Smooth muscle cell of the coronary artery (primary cell): ENCODE data around the gene BUD23. TPM values are rescaled to one million over a fixed set of nuclear protein-coding genes. Genes with fewer than 3 reads are reported as not detected.

Experiments
- total RNA-seq: library from RNA; depleted of rRNA; stranded (reverse); fragments of >200 nt; gene quantifications from 2 replicates; pipeline ENCODE4 v1.2.3, GENCODE V29; 2014; ENCODE audit warnings: low replicate concordance

BUD23 gene
- total RNA-seq = 51.5 and 62.3 TPM in 2 replicates

DNA sequence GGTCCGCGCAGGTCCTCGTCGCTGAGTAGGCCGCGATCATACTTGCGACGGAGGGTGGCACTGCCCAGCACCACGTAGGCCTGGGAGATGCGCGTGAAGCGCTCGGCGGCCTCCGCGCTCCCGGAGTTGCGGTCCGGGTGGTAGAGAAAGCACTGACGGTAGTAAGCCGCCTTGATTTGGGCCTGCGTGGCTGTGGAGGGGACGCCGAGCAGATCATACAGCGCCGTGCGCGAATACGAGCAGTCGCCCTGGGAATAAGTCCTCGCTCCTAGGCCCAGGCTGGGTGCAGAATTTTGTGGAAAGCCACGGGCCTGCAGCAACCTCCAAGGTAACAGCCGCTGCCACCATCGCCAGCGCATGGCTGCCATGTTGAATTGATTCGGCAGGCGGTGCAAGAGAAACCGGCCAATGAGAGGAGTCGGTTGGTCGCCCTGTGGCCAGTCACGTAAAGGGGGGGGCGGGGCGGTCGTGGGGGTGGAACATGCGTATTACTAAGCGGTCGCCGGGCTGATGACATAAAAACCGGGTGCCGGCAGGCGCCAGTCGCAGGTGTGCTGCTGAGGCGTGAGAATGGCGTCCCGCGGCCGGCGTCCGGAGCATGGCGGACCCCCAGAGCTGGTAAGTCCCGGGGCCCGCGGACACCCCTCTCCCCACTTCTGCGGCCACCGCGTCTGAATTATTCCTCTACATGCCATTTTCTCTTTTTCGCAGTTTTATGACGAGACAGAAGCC is at the start of gene BUD23, which contains the start of gene DNAJC30:
BUD23 (plus strand) TSS at position 542 of the 732 bp plus-strand sequence; CDS start at position 571, 29 bp downstream.
DNAJC30 (minus strand) TSS at position 398 of the 732 bp plus-strand sequence; CDS start at position 368, 30 bp downstream.

GRCh38 chr7:73667344-73668102 is 15.9 kb upstream of the BUD23 start, which contains the start of gene VPS37D:
VPS37D (plus strand) TSS chr7:73667831; CDS start chr7:73667959, 128 bp downstream.

GRCh38 chr7:73718905-73719805 is 35.8 kb downstream of the BUD23 start, which contains the start of gene STX1A:
STX1A (minus strand) TSS chr7:73719669; CDS start chr7:73719631, 38 bp downstream.

GRCh38 chr7:73738612-73739386 is 55.4 kb downstream of the BUD23 start, which contains the start of gene ABHD11:
ABHD11 (minus strand) TSS chr7:73738802; CDS start chr7:73738770, 32 bp downstream.

Other genes starting within 250 kb of the BUD23 start
- gene FZD9, start 249.8 kb upstream of the BUD23 start, total RNA-seq = 0.12 and 0.98 TPM in 2 replicates
- 36.4 and 37.2 TPM in 2 replicates for gene BAZ1B, start 161.3 kb upstream of the BUD23 start, total RNA-seq
- 12.1 and 16.1 TPM in 2 replicates for gene BCL7B, start 125.9 kb upstream of the BUD23 start, total RNA-seq
- gene TBL2, start 105.0 kb upstream of the BUD23 start, total RNA-seq = 83.4 and 114 TPM in 2 replicates
- 0.23 TPM in 1 of 2 replicates, not detected in the other for gene MLXIPL, start 59.1 kb upstream of the BUD23 start, total RNA-seq
- 3.7 and 4.2 TPM in 2 replicates for gene VPS37D, start 15.8 kb upstream of the BUD23 start, total RNA-seq
- gene DNAJC30, start 144 bp upstream of the BUD23 start, total RNA-seq = 1.8 and 2.0 TPM in 2 replicates
- gene STX1A, start 36.1 kb downstream of the BUD23 start, total RNA-seq = 20.6 and 23.7 TPM in 2 replicates
- gene ABHD11, start 55.2 kb downstream of the BUD23 start, total RNA-seq = 6.6 and 8.9 TPM in 2 replicates
- gene CLDN3, start 86.7 kb downstream of the BUD23 start, total RNA-seq = not detected in 2 replicates
- gene CLDN4, start 147.4 kb downstream of the BUD23 start, total RNA-seq = 0.23 TPM in 2 replicates
- gene METTL27, start 158.9 kb downstream of the BUD23 start, total RNA-seq = 1.1 and 5.7 TPM in 2 replicates
- gene TMEM270, start 177.6 kb downstream of the BUD23 start, total RNA-seq = not detected in 2 replicates